WTC11 (cell line): ENCODE measurements around the gene PSMD1. TPM values are rescaled to one million over a fixed set of nuclear protein-coding genes. Genes with fewer than 3 reads are reported as not detected.

Source experiments
- ATAC-seq: fragments of 200-7000 bp; cut with Tn5 transposase; 2 replicates; pipeline ENCODE4 v1.10.0; 2021; ENCODE audit warnings: mild to moderate bottlenecking, moderate library complexity
- CTCF ChIA-PET: fragments of 300-600 bp; sonication (Branson Sonifier 250); formaldehyde crosslinking; loops from one replicate; lab custom pipeline; 2021; ENCODE audit warnings: antibody characterized with exemption; lab: Charles Lee
- POLR2A ChIA-PET: fragments of 350-600 bp; sonication (Branson Sonifier 250); formaldehyde crosslinking; loops from one replicate; lab custom pipeline; 2021; ENCODE audit warnings: antibody characterized with exemption; lab: Charles Lee
- DNase-seq: peaks from one replicate; pipeline ENCODE4 v3.0.0; 2021; ENCODE audit warnings: low spot score
- H3K27ac Mint-ChIP-seq: 2 replicates; pipeline ENCODE4 v1.8.0; 2021; ENCODE audit warnings: mixed read lengths
- H3K27me3 Mint-ChIP-seq: 2 replicates; pipeline ENCODE4 v1.8.0; 2021; ENCODE audit warnings: low read depth, mild to moderate bottlenecking, moderate library complexity, mixed read lengths
- H3K36me3 Mint-ChIP-seq: 2 replicates; pipeline ENCODE4 v1.8.0; 2021; ENCODE audit warnings: mixed read lengths
- H3K4me1 Mint-ChIP-seq: 2 replicates; pipeline ENCODE4 v1.8.0; 2022; ENCODE audit warnings: mixed read lengths
- H3K4me3 Mint-ChIP-seq: 2 replicates; pipeline ENCODE4 v1.8.0; 2021; ENCODE audit warnings: mild to moderate bottlenecking, moderate library complexity, mixed read lengths
- H3K9me3 Mint-ChIP-seq: 2 replicates; pipeline ENCODE4 v1.8.0; 2021; ENCODE audit warnings: mixed read lengths
- CBFB ChIP-seq: sonication (generic); formaldehyde crosslinking; IDR thresholded peaks from 2 replicates; pipeline ENCODE4 v1.8.1; 2022; ENCODE audit warnings: mild to moderate bottlenecking, low read depth, missing genetic modification reagents
- FOXK1 ChIP-seq: sonication (generic); formaldehyde crosslinking; IDR thresholded peaks from 2 replicates; pipeline ENCODE4 v1.8.0; 2022; ENCODE audit warnings: mild to moderate bottlenecking, moderate library complexity, missing genetic modification reagents
- MXD4 ChIP-seq: fragments of 250-450 bp; sonication (Bioruptor Pico); IDR thresholded peaks from 2 replicates; pipeline ENCODE4 v1.8.0; 2021; ENCODE audit warnings: mild to moderate bottlenecking, moderate library complexity, borderline replicate concordance
- NFATC4 ChIP-seq: fragments of 250-450 bp; sonication (Bioruptor Pico); IDR thresholded peaks from 2 replicates; pipeline ENCODE4 v1.9.0; 2021; ENCODE audit warnings: mild to moderate bottlenecking
- NFE2L1 ChIP-seq: sonication (generic); formaldehyde crosslinking; IDR thresholded peaks from 2 replicates; pipeline ENCODE4 v1.8.1; 2023; ENCODE audit warnings: missing genetic modification reagents
- NR1H2 ChIP-seq: sonication (generic); formaldehyde crosslinking; IDR thresholded peaks from 2 replicates; pipeline ENCODE4 v1.9.0; 2021; ENCODE audit warnings: mild to moderate bottlenecking, moderate library complexity, missing genetic modification reagents
- NR3C1 ChIP-seq: sonication (generic); formaldehyde crosslinking; conservative IDR thresholded peaks from 2 replicates; pipeline ENCODE4 v1.8.1; 2023; ENCODE audit warnings: low read depth, mild to moderate bottlenecking, missing genetic modification reagents
- PRRX2 ChIP-seq: fragments of 250-450 bp; sonication (Bioruptor Pico); IDR thresholded peaks from 2 replicates; pipeline ENCODE4 v1.8.0; 2021; ENCODE audit warnings: mild to moderate bottlenecking
- RORB ChIP-seq: fragments of 250-450 bp; sonication (Bioruptor Pico); IDR thresholded peaks from 2 replicates; pipeline ENCODE4 v1.9.0; 2021; ENCODE audit warnings: mild to moderate bottlenecking
- total RNA-seq: library from RNA; stranded (reverse); gene quantifications from 3 replicates; pipeline ENCODE4 v1.2.3, GENCODE V29; 2021
- TF ChIP-seq, protein P1 (sequence below): sonication (generic); formaldehyde crosslinking; IDR thresholded peaks from 2 replicates; pipeline ENCODE4 v1.8.1; 2023; ENCODE audit warnings: mild to moderate bottlenecking, missing genetic modification reagents, moderate library complexity
- TF ChIP-seq, protein P2 (sequence below): sonication (generic); formaldehyde crosslinking; IDR thresholded peaks from 2 replicates; pipeline ENCODE4 v1.8.0; 2022; ENCODE audit warnings: mild to moderate bottlenecking, missing genetic modification reagents
- TF ChIP-seq, protein P3 (sequence below): sonication (generic); formaldehyde crosslinking; IDR thresholded peaks from 2 replicates; pipeline ENCODE4 v1.8.1; 2023; ENCODE audit warnings: mild to moderate bottlenecking, moderate library complexity, missing genetic modification reagents
- TF ChIP-seq, protein P4 (sequence below): sonication (generic); formaldehyde crosslinking; IDR thresholded peaks from 2 replicates; pipeline ENCODE4 v1.8.1; 2023; ENCODE audit warnings: mild to moderate bottlenecking, missing genetic modification reagents, moderate library complexity

Gene PSMD1
- total RNA-seq, 1 experiment from 2014 or later, result 163 TPM

DNA sequence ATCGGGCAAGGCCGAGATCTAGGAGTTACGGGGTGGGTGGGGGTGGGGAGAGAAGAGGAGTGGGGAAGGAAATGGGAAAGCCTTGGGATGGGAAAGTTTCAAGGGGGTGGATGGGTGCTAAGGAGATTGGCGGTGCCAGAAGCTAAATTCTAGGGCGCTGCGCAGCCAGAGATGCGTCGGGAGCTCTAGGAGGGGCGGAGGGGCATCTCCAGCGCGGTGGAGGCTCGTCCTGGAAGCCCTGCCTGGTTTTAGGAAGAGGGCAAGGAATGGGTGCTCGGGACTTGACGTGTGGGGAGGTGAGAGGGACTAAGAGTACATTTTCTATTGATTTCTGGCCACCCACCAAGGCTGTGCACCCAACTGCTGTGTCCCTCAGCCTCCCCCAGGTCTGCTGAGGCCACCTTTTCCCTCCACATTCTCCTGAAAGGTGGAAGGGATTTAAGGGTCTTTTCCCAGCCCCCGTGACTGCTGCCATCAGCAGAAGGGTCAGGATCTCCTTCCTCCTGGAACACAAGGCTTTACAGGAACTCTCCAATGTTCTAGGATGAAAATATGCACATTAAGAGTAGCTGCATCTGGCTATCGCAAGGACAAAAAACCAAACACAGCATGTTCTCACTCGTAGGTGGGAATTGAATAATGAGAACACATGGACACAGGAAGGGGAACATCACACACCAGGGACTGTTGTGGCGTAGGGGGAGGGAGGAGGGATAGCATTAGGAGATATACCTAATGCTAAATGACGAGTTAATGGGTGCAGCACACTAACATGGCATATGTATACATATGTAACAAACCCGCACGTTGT, 18.0 kb upstream of the PSMD1 start (continued):
- TF ChIP-seq, protein P1, sequence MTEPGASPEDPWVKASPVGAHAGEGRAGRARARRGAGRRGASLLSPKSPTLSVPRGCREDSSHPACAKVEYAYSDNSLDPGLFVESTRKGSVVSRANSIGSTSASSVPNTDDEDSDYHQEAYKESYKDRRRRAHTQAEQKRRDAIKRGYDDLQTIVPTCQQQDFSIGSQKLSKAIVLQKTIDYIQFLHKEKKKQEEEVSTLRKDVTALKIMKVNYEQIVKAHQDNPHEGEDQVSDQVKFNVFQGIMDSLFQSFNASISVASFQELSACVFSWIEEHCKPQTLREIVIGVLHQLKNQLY, result no peak
- no peak for TF ChIP-seq PRRX2 (CRISPR knock-in tag)

DNA sequence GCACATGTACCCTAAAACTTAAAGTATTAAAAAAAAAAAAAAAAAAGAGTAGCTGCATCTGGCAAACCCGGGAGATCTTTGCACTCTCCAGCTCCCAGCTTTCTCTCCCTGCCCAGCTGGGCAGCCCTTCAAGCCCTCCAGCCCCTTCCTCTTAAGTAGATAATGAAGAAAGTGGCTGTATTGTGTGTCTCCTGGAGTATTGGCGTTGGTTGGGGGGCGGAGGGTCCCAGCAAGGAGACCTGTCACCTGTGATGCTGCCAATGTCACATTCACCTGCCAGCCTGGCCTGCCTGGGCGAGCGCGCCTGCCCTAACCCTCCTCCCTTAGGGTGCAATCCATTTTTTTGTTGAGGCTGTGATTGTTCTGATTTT, 17.4 kb upstream of the PSMD1 start:
- peaks cover 64% of the 10 kb centered on the region for H3K27me3 Mint-ChIP-seq
- ChIA-PET CTCF (interaction anchor here (0.6 to 3.7 kb wide), 3 partner anchors 14 to 52 kb away, joined by 3 to 23 read pairs (median 4); no protein-coding TSS in a partner anchor), POLR2A (no interaction called here)

DNA sequence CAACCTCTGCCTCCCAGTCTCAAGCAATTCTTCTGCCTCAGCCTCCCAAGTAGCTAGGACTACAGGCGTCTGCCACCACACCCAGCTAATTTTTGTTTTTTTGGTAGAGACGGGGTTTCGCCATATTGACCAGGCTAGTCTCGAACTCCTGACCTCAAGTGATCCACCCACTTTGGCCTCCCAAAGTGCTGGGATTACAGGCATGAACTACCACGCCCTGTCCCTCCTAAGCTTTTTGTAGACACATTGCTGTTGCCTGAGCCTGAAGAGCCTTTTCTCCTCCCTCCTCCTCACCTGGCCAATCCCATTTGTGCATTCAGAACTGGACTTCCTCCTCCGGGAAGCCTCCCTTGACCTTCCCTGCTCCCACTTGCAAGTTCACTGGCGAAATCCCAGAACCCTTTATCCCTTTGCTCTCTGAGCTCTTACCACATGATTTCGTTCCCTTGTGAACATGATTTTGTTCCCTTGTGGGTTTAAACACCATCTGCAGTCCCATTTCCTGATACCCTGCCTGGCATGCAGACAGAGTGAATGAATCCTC, 16.8 kb upstream of the PSMD1 start:
- H3K36me3 Mint-ChIP-seq, result no peaks in the 10 kb centered on the region
- ChIA-PET POLR2A (no interaction called here), CTCF (interaction anchor here (0.6 to 3.7 kb wide), 3 partner anchors 13 to 53 kb away, joined by 3 to 23 read pairs (median 4); no protein-coding TSS in a partner anchor)
- peaks cover 58% of the 10 kb centered on the region for H3K27me3 Mint-ChIP-seq
- TF ChIP-seq MXD4 (no peak), CBFB (CRISPR knock-in tag) (no peak), RORB (CRISPR knock-in tag) (no peak)
- TF ChIP-seq, protein P2, sequence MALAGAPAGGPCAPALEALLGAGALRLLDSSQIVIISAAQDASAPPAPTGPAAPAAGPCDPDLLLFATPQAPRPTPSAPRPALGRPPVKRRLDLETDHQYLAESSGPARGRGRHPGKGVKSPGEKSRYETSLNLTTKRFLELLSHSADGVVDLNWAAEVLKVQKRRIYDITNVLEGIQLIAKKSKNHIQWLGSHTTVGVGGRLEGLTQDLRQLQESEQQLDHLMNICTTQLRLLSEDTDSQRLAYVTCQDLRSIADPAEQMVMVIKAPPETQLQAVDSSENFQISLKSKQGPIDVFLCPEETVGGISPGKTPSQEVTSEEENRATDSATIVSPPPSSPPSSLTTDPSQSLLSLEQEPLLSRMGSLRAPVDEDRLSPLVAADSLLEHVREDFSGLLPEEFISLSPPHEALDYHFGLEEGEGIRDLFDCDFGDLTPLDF (CRISPR knock-in tag), result no peak
- ATAC-seq (no peak), DNase-seq (no peak)
- H3K27ac Mint-ChIP-seq, result no peak overlapping the region
- no peaks in the 10 kb centered on the region for H3K9me3 Mint-ChIP-seq
- H3K4me1 Mint-ChIP-seq, result peaks cover 11% of the 10 kb centered on the region
- H3K4me3 Mint-ChIP-seq, result no peak overlapping the region

More for the DNA sequence above, 17.4 kb upstream of the PSMD1 start:
- H3K9me3 Mint-ChIP-seq, result no peaks in the 10 kb centered on the region
- TF ChIP-seq NFATC4, result no peak
- TF ChIP-seq NFE2L1 (CRISPR knock-in tag), result no peak
- TF ChIP-seq FOXK1, result no peak
- TF ChIP-seq NR3C1, result no peak
- TF ChIP-seq, protein P3, sequence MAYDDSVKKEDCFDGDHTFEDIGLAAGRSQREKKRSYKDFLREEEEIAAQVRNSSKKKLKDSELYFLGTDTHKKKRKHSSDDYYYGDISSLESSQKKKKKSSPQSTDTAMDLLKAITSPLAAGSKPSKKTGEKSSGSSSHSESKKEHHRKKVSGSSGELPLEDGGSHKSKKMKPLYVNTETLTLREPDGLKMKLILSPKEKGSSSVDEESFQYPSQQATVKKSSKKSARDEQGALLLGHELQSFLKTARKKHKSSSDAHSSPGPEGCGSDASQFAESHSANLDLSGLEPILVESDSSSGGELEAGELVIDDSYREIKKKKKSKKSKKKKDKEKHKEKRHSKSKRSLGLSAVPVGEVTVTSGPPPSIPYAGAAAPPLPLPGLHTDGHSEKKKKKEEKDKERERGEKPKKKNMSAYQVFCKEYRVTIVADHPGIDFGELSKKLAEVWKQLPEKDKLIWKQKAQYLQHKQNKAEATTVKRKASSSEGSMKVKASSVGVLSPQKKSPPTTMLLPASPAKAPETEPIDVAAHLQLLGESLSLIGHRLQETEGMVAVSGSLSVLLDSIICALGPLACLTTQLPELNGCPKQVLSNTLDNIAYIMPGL (CRISPR knock-in tag), result no peak
- peaks cover 11% of the 10 kb centered on the region for H3K4me1 Mint-ChIP-seq
- H3K27ac Mint-ChIP-seq, result no peak overlapping the region
- 0 out of 2 replicates have a peak overlapping the region, but pooled peaks have one; percentile 14 for H3K4me3 Mint-ChIP-seq
- no peak for DNase-seq
- ATAC-seq, result no peak
- H3K36me3 Mint-ChIP-seq, result no peaks in the 10 kb centered on the region

DNA sequence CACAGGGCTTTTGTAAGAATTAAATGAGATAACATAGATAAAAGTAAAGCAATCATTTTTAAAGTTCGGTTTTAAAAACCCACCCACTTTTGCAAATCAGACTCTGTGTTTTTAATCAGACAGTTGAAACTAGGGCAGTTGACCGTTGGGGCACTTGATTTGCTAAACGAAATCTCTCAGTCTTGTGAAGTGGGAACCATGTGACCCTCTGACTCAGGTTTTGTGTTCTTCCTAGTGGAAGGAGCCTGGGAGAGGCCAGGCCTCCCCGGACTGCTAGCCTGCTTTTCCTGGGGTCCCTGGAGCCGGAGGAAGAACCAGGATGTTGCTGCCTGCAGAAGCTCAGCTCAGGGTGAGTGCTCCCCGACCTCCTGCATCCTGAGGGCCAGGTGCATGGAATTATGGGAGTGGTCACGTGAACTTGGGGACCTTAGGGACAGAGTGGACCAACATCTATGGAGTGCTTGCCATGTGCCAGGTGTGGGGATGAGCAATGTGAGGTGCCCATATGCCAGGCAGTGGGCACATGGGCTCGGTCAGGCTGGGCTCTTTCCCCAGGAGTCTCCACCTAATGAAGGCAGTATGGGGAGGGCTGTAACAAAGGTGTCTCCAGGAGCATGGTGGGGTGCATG, 15.5 kb upstream of the PSMD1 start:
- TF ChIP-seq, protein P4, sequence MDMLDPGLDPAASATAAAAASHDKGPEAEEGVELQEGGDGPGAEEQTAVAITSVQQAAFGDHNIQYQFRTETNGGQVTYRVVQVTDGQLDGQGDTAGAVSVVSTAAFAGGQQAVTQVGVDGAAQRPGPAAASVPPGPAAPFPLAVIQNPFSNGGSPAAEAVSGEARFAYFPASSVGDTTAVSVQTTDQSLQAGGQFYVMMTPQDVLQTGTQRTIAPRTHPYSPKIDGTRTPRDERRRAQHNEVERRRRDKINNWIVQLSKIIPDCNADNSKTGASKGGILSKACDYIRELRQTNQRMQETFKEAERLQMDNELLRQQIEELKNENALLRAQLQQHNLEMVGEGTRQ (CRISPR knock-in tag), result 0 out of 2 replicates have a peak, but pooled peaks have one; percentile 35
- TF ChIP-seq NR1H2 (CRISPR knock-in tag), result no peak
- TF ChIP-seq, all 79 proteins: peak for 1
- Mint-ChIP-seq H3K27me3 (peaks cover 46% of the 10 kb centered on the region), H3K9me3 (no peaks in the 10 kb centered on the region), H3K36me3 (no peaks in the 10 kb centered on the region), H3K4me3 (no peak overlapping the region), H3K27ac (no peak overlapping the region), H3K4me1 (peaks cover 11% of the 10 kb centered on the region)
- DNase-seq, result no peak
- CTCF ChIA-PET, result interaction anchor here (1.5 kb wide), 1 partner anchor 12 kb away, joined by 8 read pairs; no protein-coding TSS in a partner anchor
- POLR2A ChIA-PET, result no interaction called here
- no peak for ATAC-seq
